NCI-H1417 (cell line): ENCODE measurements around the gene LRRC74B.
"Not testable (repeated sequence)": the region's sequence is repeated elsewhere in the genome, so short reads cannot be mapped to it uniquely, and the experiment has no call there.

ENCODE experiments used
- DNase-seq, 3 experiments: peaks; one replicate each; lab custom pipeline; 2025; lab: John Stamatoyannopoulos, UW

Gene LRRC74B

DNA sequence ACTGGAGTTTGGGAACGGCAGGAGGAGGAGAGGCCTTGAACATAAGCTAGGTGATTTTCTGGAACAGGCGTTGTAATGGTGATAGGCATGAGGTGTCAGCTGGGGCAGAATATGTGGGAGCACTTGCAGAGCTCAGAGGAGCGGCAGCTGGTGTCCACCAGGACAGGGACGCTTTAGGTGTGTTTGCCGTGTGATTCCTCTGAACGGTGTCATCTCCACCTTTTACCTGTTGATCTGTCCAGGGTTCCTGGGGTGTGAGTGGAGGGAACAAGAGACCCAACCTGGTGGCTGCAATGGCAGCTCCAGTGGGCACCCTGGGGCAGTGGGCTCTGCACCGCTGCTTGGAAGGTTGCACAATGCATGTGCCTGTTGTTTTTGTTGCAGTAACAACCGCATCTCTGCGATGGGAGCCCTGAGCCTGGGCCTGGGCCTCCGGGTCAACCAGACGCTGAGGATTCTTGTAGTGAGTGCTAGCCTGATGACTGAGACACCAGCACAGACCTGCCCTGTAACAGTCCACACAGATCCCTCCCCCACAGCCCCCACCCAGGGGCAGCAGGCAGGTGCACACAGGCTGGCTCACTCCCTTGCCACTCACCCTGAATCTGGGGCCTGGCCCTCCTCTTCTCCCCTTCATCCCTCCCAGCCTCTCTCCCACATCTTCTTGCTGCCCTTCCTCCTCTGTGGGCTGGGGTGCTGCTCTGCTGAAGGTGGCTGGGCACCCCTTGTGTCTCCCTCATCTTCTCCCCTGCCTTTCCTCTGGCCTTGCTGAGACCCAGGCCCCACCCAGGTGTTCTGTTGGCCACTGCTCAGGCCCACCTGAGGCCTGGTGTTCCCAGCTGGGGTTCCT, 9.2 kb downstream of the LRRC74B start:
- DNase-seq = no peak

DNA sequence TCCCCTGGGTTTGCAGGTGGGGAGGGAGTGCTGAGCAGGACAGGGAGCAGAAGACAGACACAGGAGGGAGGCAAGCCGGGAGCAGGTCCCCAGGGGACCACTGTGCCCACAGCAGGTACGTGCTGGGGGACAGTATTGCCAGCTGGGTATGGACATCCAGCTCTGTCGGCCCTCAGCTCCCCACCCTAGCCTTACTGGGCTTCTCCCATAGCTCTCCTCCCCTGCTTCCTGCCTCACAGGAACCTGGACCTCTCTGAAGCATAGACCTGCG, 9.8 kb downstream of the LRRC74B start:
- DNase-seq = no peak

DNA sequence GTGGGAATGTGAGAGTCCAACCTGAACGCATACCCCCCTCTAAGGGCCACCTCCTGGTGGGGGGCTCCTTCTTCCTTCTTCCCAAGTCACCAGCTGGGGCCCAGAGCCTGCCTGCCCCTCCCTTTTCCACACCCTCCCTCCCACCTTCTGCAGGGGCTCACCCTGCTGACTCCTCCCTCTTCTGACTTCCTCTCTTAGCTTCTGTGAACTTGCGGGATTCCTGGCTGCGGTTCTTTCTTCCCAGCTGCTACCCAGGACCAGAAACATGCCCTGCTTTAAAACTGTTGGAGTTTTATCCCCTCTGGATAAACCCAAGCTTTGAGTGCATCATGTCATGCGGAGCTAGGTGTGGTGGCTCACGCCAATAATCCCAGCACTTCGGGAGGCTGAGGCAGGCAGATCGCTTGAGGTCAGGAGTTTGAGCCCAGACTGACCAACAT, 10.2 kb downstream of the LRRC74B start:
- no peak for DNase-seq

DNA sequence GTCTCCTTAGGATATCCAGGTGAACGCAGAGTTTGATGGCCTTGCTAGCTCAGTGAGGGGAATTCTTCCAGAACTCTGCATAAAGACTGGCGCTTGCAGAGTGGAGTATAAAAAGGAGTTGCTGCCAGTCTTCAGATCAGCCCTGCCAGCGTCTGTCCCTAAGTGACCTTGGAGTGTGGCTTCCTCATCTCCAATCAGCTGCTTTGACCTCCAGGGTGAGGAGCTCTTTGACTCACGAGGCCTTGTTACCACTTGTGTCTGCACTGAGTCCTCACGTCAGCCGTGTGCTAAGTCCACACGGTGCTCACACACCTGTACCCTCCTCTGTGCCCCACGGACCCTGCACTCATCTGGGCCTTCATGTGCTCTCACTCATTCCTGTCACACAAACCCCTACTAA, 14.6 kb downstream of the LRRC74B start:
- not testable (repeated sequence) for DNase-seq

DNA sequence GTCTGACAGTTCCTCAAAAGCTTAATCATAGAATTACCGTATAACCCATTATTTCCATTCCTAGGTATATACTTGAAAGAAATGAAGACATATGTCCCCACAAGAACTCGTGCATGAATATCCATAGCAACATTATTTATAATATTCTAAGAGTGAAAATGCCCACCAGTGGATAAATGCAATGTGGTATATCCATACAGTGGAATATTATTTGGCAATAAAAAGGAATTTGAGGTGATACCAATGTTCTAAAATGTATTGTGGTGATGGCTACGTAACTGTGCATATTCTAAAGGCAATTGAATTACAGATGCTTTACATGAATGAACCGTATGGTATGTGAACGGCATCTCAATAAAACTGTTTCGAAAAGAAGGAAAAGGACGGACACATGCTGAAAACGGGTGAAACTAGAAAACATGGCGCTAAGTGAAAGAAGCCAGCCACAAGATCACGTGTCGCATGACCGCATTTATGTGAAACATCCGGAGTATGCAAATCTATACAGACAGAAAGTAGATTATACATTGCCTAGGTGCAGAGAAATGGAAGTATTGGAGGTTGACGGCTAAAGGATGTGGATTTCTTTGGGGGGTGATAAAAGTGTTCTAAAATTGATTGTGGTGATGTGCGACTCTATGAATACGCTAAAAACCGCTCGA, 16.0 kb downstream of the LRRC74B start:
- not testable (repeated sequence) for DNase-seq

DNA sequence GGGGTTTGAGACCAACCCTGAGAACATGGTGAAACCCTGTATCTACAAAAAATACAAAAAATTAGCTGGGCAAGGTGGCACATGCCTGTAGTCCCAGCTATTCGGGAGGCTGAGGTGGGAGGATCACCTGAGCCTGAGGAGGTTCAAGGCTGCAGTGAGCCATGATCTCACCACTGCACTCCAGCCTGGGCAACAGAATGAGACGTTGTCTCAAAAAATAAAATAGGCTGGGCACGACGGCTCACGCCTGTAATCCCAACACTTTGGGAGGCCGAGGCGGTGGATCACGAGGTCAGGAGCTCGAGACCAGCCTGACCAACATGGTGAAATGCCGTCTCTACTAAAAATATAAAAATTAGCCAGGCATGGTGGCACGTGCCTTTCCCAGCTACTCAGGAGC, 18.7 kb downstream of the LRRC74B start:
- not testable (repeated sequence) for DNase-seq

DNA sequence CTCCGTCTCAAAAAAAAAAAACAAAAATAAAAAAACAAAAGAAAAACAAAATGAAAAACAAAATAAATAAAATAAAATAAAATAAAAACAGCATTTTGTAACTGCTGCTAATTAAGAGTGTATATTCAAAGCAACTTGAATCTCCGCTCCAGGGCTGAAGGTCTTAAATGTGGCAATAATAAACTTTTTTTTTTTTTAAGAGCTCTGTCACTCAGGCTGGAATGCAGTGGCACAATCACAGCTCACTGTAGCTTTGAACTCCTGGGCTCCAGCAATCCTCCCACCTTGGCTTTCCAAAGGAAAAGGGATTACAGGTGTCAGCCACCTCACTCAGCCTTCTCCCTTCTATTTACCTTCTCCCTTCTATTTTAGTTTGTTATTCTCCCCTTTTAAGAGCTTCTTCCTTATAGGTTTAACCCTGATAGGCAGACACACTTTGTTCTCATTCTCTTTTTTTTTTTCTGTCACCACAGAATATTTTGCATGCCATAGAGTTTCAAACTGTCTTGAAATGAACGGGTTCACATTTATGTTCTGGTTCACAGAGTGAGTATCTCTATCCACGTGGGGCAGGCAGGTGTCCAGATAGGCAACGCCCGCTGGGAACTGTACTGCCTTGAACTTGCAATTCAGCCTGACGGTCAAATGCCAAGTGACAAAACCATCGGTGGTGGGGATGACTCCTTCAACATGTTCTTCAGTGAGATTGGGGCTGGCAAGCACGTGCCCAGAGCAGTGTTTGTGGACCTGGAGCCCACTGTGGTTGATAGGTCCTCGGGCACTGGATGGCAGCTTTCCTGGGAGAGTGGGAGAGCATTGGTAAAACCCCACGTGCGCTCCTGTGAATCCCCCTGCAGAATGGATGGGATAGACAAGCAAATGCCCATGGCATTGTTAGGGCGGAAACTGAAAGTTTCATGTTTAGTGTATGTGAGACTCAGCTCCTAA, 19.4 kb downstream of the LRRC74B start:
- peak in 1 of 3 experiments; percentile 2 for DNase-seq

DNA sequence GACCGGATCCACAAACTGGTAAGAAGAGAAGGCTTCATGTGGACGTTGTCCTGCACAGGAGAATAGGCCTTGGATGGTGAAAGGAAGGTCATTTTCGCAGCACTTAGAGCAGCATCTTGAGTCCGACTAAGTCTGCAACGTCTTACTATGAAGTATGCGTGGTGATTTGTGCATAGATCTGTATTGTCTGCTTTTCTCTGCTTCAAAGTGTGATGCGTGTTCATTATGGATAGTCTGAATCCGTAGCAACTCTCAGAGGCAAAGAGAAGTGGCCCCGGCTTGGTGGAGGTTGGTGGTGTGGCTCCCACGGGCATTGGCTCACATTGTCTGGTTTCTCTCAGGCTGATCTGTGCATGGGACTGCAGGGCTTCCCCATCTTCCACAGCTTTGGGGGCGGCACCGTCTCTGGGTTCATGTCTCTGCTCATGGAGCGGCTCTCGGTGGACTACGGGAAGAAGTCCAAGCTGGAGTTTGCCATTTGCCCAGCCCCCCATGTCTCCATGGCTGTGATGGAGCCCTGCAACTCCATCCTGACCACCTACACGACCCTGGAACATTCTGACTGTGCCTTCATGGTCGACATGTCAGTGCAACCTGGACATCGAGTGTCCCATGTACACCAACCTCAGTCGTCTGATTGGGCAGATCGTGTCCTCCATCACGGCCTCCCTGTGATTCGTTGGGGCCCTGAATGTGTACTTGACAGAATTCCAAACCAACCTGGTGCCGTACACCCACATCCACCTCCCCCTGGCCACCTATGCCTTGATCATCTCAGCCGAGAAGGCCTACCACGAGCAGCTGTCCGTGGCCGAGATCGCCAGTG, 21.5 kb downstream of the LRRC74B start:
- no peak for DNase-seq

DNA sequence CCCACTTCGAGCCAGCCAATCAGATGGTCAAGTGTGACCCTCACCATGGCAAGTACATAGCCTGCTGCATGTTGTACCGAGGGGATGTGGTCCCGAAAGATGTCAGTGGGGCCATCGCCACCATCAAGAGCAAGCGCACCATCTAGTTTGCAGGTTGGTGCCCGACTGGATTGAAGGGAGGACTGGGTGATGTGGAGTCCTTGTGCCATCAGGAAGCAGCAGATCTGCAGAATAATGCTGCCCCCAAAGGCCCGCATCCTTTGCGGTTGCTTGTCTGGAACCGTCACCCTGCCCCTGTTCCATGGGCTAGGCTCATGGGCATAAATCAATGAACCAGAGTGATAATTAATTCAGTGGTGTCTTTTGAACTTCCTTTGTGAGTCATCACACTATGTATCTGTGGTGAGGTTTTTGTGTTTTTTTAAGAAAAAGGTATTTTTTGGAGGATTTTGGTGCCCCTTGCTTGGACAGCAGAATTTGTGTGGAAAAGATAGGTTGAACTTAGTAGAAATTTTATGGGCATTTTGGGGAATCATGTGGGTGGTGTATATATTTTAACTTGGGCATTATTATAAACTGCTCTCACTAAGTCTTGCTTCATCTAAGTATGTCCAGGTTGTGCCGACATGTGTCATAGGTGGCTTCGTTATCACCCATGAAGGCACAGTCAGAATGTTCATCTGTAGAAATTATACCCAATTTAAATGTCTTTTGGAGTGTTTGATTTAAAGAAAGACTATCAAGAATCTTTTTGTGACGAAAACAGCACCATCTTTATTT, 22.3 kb downstream of the LRRC74B start:
- no peak for DNase-seq

DNA sequence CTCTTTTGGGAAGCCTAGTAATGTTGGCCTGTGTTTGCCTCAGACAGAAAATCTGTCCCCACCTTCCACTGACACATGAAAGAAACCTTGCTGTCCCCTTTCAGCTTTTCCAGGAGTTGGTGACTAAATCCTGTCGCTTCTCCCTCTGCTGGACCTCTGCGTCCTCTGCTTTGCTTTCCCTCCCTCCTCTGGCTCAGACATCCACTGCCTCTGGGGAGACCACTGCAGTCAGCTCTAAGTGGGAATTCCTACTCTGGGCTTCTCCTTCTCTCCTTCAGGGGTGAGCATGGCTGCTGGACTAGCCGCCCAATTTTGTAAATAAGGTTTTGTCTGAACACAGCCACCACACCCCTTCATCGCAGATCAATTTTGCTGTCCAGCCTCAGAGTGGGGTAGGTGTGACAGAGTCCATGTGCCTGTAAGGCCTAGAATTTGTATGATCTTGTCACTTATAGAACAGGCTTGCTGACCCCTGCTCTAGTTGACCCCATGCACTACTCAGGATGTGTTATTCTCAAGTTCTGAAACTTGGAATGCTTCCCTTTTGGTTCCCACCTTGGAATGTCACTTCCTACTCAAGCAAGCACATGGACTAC, 23.0 kb downstream of the LRRC74B start:
- DNase-seq = no peak

DNA sequence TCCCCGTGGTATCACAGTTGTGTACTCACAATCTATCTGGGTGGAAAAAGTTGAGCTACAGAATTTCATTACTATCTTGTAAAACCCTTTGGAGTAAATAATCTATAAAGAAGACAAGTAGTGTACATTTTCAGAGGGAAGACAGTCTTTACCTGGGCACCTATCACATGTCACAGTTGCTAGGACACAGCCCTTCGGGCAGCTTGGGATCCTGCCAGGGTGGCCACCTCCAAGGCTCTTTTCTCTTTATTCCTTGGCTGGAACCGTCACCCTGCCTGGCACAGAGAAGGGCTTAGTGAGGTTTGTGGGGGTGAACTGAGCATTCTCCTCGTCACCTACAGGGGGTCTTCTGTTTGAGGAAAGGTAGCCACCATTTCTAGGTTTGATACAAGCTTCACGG, 23.6 kb downstream of the LRRC74B start:
- no peak for DNase-seq

DNA sequence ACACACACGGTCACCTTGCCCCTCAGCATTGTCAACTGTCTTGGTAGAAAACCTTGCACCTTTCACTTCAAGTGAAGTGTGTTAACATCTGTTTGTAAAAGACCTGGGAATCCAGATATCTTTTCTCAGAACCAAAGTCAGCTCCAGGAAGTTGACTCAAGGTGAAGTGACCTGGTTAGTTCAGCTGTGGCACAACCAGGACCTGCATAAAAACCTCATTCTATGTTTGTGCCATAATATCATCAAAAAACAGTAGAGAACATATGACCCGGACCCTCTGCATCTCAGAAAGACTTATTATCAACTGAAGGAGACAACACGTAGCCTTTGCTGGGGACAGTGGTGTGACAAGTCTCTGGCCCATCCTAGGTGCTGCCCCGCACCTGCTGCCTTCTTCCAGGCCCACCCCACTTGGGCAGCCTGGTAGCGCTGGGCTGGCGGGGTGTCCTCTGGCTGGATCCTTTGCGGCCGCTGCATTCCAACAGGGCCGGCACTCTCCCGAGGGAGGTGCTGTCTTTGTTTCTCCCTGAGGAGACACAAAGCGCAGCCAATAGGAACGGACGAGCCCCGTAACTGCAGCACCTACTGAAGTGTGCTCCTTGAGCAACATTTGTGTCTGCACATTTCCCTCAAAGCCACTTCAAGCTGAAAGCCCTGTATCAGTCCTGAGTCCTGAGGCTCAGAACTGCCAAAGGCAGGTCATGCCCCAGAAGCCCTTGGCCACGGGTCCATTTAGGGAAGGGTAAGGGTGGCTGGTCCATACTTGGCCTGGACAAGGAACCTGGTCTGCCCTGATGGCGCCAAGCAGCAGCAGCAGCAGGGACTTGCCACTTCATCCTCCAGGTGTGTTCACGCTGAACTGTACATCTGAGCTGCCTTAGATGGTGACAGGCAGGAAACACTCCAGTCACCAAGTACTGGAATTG, 25.2 kb downstream of the LRRC74B start:
- no peak for DNase-seq

DNA sequence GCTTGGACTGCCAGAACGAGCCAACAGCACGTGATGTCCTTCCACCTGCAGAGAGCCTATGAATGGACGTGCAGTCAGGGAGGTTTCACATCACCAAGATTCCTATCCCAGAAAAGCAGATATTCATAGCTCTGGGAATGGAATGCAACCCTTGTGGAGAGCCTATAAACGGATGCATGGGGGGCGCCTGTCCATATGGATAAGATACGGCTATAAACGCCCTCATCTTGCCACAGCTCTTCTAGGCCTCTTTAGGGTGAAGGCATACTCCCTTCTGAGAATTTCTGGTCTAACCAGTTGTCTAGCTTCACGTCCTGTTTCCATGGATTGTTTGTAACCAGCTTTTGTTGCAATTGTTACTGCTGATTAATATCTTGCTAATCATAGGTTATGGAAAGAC, 26.1 kb downstream of the LRRC74B start:
- DNase-seq = not testable (repeated sequence)

DNA sequence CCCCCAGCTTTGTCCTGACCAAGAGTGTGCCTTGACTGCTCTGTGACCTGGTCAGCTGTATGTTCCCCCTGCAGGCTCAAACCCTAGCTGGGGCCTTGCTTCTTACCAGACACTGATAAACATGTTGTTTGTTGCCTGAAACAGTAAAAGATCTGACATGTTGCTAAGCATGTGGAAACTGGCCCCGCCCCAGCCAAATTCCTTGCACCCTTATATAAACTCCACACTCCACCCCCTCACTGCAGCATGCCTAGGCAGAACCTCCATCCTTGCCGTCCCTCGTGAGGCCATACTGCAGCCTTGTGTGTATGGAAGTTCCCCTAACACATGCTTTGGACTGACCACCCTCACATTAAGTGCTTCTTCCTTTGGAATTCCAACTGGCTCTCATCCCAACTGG, 27.3 kb downstream of the LRRC74B start:
- no peak for DNase-seq

DNA sequence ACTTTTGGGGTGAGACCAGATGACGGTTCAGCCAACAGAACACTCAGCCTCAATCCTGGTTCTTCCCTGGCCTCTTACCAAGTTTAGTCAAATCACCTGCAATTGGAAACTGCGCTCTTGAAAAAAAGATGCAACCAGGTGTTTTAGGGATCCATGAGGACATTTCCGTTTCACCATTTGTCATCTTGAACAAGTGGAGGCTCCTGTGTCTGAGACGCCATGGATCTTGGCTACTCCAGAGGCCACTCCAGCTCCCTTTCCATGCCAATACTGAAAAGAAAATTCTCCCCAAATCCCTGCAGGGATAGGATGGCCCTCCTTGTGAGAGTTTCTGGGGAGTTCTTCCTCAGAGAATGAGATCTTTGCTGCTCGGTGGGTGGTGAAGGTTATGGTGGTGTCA, 27.7 kb downstream of the LRRC74B start:
- no peak for DNase-seq

DNA sequence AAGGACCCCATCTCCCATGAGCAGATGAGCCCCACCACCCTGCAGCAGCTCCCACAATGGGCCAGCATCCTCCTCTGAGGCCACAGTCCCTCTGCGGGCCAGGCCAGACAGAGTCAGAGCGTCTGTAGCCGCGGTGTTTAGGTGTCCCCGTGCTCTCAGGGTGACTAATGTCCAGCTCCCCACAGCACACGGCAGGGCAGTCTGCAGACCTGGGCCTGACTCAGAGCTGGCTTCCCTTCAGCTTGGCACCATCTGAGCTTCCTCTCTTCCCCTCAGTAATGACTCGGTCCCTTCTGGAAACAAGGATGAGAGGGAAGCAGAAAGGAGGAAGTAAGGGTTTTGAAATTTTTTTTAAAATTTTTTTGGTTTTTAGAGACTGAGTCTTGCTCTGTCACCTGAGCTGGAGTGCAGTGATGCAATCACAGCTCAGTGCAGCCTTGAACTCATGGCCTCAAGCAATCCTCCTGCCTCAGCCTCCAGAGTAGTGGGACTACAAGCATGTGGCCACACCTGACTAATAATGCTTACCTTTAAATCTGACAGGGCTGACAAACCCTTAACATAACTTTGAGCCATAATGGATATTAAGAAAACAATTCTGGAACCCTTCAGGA, 28.5 kb downstream of the LRRC74B start:
- DNase-seq = no peak

DNA sequence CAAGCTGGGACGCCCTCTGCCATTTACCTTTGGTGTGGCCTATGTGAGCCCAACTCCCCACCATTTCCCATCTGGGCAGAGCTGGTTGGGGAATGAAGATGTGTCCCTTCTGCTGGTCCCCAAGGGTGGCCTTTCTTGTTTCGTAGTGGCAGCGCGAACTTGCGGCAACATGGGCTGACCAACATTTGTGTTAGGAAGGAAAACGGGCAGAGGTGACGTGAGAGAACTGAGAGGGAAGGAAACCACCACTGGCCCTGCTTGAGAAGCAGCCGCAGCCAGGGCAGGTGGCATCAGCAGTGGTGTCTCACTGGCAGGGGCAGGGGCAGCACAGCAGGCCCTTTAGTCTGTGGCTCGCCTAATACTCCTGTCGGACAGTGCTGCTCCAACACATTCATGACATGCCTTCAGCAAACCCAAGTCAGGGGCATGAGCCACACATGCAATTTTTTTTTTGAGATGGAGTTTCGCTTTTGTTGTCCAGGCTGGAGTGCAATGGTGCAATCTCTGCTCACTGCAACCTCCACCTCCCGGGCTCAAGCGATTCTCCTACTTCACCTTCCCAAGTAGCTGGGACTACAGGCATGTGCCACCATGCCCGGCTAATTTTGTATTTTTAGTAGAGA, 29.9 kb downstream of the LRRC74B start:
- DNase-seq = no peak

DNA sequence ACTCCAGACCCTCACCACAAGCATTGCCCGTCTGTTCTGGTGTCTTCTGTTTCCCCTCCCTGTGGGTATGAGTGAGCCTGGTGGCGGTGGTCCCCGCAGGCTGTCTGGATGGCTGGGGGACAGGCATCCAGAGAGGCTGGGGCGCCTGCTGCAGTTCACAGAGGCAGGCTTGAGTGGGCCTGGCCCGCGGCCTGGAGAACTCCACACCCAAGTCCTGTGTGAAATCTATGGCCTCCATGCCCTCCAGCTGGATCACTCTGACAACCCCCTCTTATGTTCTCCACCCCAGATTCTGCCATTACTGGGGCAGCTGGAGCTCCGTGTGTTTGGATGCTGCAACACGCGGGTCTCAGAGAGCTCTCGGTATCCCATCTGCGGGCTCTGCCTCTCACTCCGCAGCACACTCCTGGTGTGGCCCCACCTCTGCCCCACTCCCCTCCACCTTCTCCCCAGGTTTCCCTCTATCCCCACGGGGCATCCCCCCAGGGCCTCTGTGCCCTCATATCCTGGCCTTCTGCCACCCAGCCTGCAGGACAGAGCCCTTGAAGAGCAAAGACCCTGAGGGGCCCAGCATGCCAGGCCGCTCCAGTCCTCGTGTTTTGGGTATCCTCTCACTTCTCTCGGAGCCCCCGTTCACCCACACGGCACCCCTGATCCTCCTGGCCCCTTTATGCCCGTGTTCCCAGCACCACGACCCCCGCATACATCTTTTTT, 31.3 kb downstream of the LRRC74B start:
- no peak for DNase-seq
